ENCODE data around the gene CSNK2A1. TPM values are rescaled to one million over a fixed set of nuclear protein-coding genes. Genes with fewer than 3 reads are reported as not detected.

The CSNK2A1 gene
- total RNA-seq, 4 donors from 2014 or later, result 86.0 to 96.7 (median 90.3) TPM

GRCh38 chr20:440636-441035, 103.0 kb downstream of the CSNK2A1 start:
- intact Hi-C loops (cut with DNase I; ENCODE audit: low total_unique reads), result no loop called here
- H3K4me3 ChIP-seq (ENCODE audit: low read depth, poor library complexity, severe bottlenecking), result no peak overlapping the region
- whole genome bisulfite sequencing, 2 donors, result 92 to 93% methylated on average over 13 of the region's 13 CpGs
- DNase-seq (ENCODE audit: low spot score in 2 of 2), result no peak
- TF ChIP-seq CTCF (IDR thresholded peaks at IDR 0.05), result no peak
- TF ChIP-seq POLR2A (IDR thresholded peaks at IDR 0.05), result no peak

GRCh38 chr20:440148-440547, 103.4 kb downstream of the CSNK2A1 start:
- 76 to 89% methylated on average over 7 of the region's 7 CpGs for WGBS, 2 donors
- H3K4me3 ChIP-seq (ENCODE audit: low read depth, poor library complexity, severe bottlenecking), result no peak overlapping the region
- intact Hi-C loops (cut with DNase I; ENCODE audit: low total_unique reads), result no loop called here
- no peak for DNase-seq (ENCODE audit: low spot score in 2 of 2)
- TF ChIP-seq POLR2A (IDR thresholded peaks at IDR 0.05) (no peak), CTCF (IDR thresholded peaks at IDR 0.05) (no peak)

- WGBS, 2 donors, result 64 to 75% methylated on average over 18 of the region's 18 CpGs
- TF ChIP-seq CTCF (IDR thresholded peaks at IDR 0.05), result no peak
- no peak overlapping the region for H3K4me3 ChIP-seq (ENCODE audit: low read depth, poor library complexity, severe bottlenecking)
- no peak for DNase-seq (ENCODE audit: low spot score in 2 of 2)
- intact Hi-C loops (cut with DNase I; ENCODE audit: low total_unique reads), result no loop called here
Measured at GRCh38 chr20:438571-439469, 104.8 kb downstream of the CSNK2A1 start.

- intact Hi-C loops (cut with DNase I; ENCODE audit: low total_unique reads), result no loop called here
- TF ChIP-seq POLR2A (IDR thresholded peaks at IDR 0.05), result no peak
- TF ChIP-seq CTCF (IDR thresholded peaks at IDR 0.05), result no peak
- peak in 1 of 2 donors; percentile 49 for DNase-seq (ENCODE audit: low spot score in 2 of 2)
- no peak overlapping the region for H3K4me3 ChIP-seq (ENCODE audit: low read depth, poor library complexity, severe bottlenecking)
- WGBS, 2 donors, result 68 to 73% methylated on average over 6 of the region's 6 CpGs
Measured at GRCh38 chr20:437787-438486, 105.7 kb downstream of the CSNK2A1 start.

- DNase-seq (ENCODE audit: low spot score in 2 of 2), result peak in 1 of 2 donors; percentile 31
- TF ChIP-seq POLR2A (IDR thresholded peaks at IDR 0.05), result no peak
- TF ChIP-seq CTCF (IDR thresholded peaks at IDR 0.05), result no peak
- 92 to 96% methylated on average over 5 of the region's 5 CpGs for WGBS, 2 donors
- H3K4me3 ChIP-seq (ENCODE audit: low read depth, poor library complexity, severe bottlenecking), result no peak overlapping the region
- intact Hi-C loops (cut with DNase I; ENCODE audit: low total_unique reads), result no loop called here
Measured at GRCh38 chr20:436476-436875, 107.1 kb downstream of the CSNK2A1 start.
